ENCODE data around the gene ALK.

- TF ChIP-seq CTCF (IDR thresholded peaks at IDR 0.05), result no peak
- TF ChIP-seq POLR2A (IDR thresholded peaks at IDR 0.05), result no peak
Measured at GRCh38 chr2:29477186-29477585, 444.2 kb downstream of the ALK start.
